ENCODE data around the gene ITGA11. TPM values are rescaled to one million over a fixed set of nuclear protein-coding genes. Genes with fewer than 3 reads are reported as not detected.

Gene ITGA11
- total and polyA plus RNA-seq, 2 experiments from 2014 or later, result 0.03 to 0.40 TPM

- TF ChIP-seq, protein P1, sequence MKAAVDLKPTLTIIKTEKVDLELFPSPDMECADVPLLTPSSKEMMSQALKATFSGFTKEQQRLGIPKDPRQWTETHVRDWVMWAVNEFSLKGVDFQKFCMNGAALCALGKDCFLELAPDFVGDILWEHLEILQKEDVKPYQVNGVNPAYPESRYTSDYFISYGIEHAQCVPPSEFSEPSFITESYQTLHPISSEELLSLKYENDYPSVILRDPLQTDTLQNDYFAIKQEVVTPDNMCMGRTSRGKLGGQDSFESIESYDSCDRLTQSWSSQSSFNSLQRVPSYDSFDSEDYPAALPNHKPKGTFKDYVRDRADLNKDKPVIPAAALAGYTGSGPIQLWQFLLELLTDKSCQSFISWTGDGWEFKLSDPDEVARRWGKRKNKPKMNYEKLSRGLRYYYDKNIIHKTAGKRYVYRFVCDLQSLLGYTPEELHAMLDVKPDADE (IDR thresholded peaks at IDR 0.05), result no peak
Observed at GRCh38 chr15:68382286-68383007, 49.5 kb downstream of the ITGA11 start (continued).

DNA sequence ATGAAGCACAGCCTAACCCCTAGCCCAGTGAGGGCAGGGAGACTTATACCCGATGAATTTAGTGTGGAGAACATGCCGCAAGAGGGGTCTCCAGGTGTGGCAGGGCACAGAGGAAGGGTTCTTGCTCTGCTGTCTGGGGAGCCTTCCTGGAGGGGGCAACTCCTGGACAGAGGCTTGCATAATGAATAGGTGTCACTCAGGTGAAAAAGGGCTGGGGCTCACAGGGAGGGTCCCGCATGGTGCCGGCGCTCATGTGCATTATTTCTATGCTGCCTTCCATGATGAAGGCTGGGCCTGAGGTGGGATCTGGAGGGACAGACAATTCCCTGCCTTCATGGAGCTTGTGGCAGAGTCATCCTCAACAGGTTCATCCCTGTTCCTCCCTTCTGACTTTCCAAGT lies 51.5 kb downstream of the ITGA11 start:
- Mint-ChIP-seq H3K27ac (no peak overlapping the region), H3K36me3 (ENCODE audit: low read depth) (peaks cover 4% of the 10 kb centered on the region; the same call in 1 of the 3 replicates), H3K4me1 (no peaks in the 10 kb centered on the region; the same call in 2 of the 3 replicates), H3K4me3 (no peak overlapping the region), H3K27me3 (ENCODE audit: insufficient read depth, low read depth, poor library complexity) (peaks cover 4% of the 10 kb centered on the region), H3K9me3 (peaks cover 6% of the 10 kb centered on the region; the same call in 2 of the 3 replicates)
- Histone ChIP-seq H4K20me1 (replicated peaks; ENCODE audit: insufficient read depth) (no peaks in the 10 kb centered on the region), H3K4me2 (no peak overlapping the region), H3K9me2 (ENCODE audit: insufficient read depth) (no peaks in the 10 kb centered on the region), H3K36me3 (ENCODE audit: insufficient read depth) (no peaks in the 10 kb centered on the region), H3K4me1 (ENCODE audit: insufficient read depth) (no peaks in the 10 kb centered on the region), H3K27me3 (ENCODE audit: insufficient read depth) (no peaks in the 10 kb centered on the region), H3K4me3 (no peak overlapping the region), H3F3A (replicated peaks; ENCODE audit: low read depth) (no peaks in the 10 kb centered on the region), H3K27ac (ENCODE audit: low read depth) (no peak overlapping the region), H3K79me2 (replicated peaks; ENCODE audit: insufficient read depth) (no peaks in the 10 kb centered on the region), H2AFZ (no peak overlapping the region)
- no peak for DNase-seq (ENCODE audit: low spot score)
- ATAC-seq, result no peak
- TF ChIP-seq POLR2AphosphoS5 (IDR thresholded peaks at IDR 0.05; ENCODE audit: low read depth) (no peak), EZH2phosphoT487 (IDR thresholded peaks at IDR 0.05; ENCODE audit: unreplicated experiment) (no peak), CREB1 (CRISPR knock-in tag; IDR thresholded peaks at IDR 0.05; ENCODE audit: low read depth) (no peak), NANOG (IDR thresholded peaks at IDR 0.05; ENCODE audit: borderline replicate concordance) (no peak), CTCF (conservative IDR thresholded peaks at IDR 0.05; ENCODE audit: low read depth in 2 of 2) (no peak), ZNF331 (CRISPR knock-in tag; IDR thresholded peaks at IDR 0.05; ENCODE audit: low read depth) (no peak), EZH2 (IDR thresholded peaks at IDR 0.05; ENCODE audit: low read depth, unreplicated experiment) (no peak), JUNB (IDR thresholded peaks at IDR 0.05; ENCODE audit: unreplicated experiment) (no peak)
- TF ChIP-seq, protein P1 (IDR thresholded peaks at IDR 0.05), result no peak
- TF ChIP-seq, protein P2, sequence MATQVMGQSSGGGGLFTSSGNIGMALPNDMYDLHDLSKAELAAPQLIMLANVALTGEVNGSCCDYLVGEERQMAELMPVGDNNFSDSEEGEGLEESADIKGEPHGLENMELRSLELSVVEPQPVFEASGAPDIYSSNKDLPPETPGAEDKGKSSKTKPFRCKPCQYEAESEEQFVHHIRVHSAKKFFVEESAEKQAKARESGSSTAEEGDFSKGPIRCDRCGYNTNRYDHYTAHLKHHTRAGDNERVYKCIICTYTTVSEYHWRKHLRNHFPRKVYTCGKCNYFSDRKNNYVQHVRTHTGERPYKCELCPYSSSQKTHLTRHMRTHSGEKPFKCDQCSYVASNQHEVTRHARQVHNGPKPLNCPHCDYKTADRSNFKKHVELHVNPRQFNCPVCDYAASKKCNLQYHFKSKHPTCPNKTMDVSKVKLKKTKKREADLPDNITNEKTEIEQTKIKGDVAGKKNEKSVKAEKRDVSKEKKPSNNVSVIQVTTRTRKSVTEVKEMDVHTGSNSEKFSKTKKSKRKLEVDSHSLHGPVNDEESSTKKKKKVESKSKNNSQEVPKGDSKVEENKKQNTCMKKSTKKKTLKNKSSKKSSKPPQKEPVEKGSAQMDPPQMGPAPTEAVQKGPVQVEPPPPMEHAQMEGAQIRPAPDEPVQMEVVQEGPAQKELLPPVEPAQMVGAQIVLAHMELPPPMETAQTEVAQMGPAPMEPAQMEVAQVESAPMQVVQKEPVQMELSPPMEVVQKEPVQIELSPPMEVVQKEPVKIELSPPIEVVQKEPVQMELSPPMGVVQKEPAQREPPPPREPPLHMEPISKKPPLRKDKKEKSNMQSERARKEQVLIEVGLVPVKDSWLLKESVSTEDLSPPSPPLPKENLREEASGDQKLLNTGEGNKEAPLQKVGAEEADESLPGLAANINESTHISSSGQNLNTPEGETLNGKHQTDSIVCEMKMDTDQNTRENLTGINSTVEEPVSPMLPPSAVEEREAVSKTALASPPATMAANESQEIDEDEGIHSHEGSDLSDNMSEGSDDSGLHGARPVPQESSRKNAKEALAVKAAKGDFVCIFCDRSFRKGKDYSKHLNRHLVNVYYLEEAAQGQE (IDR thresholded peaks at IDR 0.05; ENCODE audit: unreplicated experiment), result no peak

Data from GM23338 (cell line).